ENCODE data around the gene CD274.
A peak's percentile ranks its signal among the peaks of the same experiment; 100 is the strongest.

Gene CD274

DNA sequence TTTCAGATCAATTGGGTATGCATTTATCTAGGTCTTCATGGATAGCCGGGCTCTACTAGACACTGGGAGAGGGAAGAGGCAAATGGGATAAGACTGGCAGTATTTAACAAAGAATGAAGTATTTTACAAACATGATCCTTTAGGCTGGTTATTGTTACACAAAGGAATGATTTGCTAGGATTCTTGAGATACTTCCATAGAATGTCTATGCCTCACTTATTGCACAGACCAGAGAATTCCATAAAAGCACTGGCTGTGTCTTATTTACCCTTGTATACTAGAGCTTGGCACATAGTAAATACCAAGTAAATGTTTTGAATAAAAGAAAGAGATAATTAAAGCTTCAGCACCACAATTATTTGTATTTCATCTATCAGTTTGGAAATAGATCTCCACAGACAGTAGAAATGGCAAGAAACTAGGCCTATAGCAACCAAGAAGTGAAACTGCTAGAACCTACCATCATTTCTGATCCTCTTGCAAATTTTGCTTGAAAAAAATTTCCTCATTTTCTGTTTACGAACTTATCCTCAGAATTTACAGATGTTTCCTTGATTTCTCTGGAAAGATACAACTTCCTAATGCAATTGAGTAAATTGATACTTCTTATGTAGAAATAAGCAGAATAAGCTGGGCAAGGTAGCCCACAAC, 63.7 kb downstream of the CD274 start:
- no peak for TF ChIP-seq CTCF (conservative IDR thresholded peaks at IDR 0.05; ENCODE audit: low read length)
- peak; percentile 34 for DNase-seq (ENCODE audit: low read depth)

GRCh38 chr9:5514617-5515260, 64.4 kb downstream of the CD274 start:
- DNase-seq (ENCODE audit: low read depth) = no peak
- TF ChIP-seq CTCF (conservative IDR thresholded peaks at IDR 0.05; ENCODE audit: low read length) = no peak
- no peak overlapping the region for H3K4me3 ChIP-seq (ENCODE audit: low read length)

More for the DNA sequence above, 63.7 kb downstream of the CD274 start:
- H3K4me3 ChIP-seq (ENCODE audit: low read length) = no peak overlapping the region

DNA sequence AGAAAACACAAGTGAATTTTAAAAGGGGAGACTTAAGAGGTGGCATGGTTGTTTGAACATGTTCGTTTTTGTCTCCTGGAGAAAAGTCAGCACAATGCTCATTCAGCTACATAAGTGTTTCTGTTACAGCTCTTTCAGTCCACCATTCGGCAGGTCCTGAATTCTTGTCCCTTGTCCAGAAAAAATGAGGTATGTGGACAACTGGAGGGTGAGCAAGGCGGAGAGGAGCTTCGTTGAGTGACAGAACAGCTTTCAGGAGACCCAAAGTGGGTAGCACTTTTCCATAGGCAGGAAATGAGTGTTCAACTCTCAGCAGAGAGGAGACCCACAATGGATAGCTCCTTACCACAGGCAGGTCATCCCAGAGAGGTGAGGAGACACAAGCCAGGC, 64.9 kb downstream of the CD274 start:
- no peak overlapping the region for H3K4me3 ChIP-seq (ENCODE audit: low read length)
- no peak for DNase-seq (ENCODE audit: low read depth)
- no peak for TF ChIP-seq CTCF (conservative IDR thresholded peaks at IDR 0.05; ENCODE audit: low read length)

DNA sequence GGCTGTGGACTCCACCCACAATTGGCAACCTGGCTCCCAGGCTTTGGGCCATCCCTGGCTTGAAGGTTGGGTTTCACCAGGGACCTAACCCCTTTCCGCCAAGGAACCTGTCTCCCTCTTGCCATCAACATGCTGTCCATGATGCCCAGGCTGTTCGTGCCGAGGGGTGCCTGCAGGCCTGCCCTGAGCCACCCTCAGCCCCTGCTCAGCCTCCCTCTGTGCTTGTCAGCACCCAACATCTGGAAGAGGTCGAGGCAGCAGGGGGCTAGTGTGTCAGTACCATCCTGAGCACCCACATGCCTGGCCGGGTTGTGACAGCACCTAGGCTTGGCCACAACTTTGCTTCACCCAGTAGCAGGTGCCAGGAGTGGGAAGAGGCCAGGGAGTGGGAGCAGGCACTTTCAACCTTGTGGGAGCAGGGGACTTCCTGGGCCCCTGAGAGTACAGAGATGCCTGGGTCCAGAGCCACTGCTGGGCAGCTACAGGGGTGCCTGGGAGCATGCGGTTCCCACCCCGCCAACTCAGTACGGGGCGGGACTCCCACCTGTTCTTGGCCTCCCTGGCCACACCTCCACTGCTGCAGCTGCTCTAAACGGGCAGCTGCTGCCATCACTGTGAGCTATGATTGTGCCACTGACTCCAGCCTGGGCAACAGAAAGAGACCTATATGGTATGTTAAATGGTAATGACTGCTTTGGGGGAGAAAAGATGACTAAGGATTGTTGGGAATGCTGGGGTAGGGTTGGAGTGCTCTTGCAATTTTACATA, 66.3 kb downstream of the CD274 start:
- no peak overlapping the region for H3K4me3 ChIP-seq (ENCODE audit: low read length)
- no peak for TF ChIP-seq CTCF (conservative IDR thresholded peaks at IDR 0.05; ENCODE audit: low read length)
- DNase-seq (ENCODE audit: low read depth) = no peak

GRCh38 chr9:5518171-5518936, 68.0 kb downstream of the CD274 start:
- peak; percentile 67 for DNase-seq (ENCODE audit: low read depth)
- no peak overlapping the region for H3K4me3 ChIP-seq (ENCODE audit: low read length)
- no peak for TF ChIP-seq CTCF (conservative IDR thresholded peaks at IDR 0.05; ENCODE audit: low read length)

GRCh38 chr9:5518937-5519319, 68.6 kb downstream of the CD274 start:
- DNase-seq (ENCODE audit: low read depth) = no peak
- TF ChIP-seq CTCF (conservative IDR thresholded peaks at IDR 0.05; ENCODE audit: low read length) = no peak
- no peak overlapping the region for H3K4me3 ChIP-seq (ENCODE audit: low read length)
